ENCODE measurements around the gene RSAD2.
A peak's percentile ranks its signal among the peaks of the same experiment; 100 is the strongest.
"Not testable (repeated sequence)": the region's sequence is repeated elsewhere in the genome, so short reads cannot be mapped to it uniquely, and the experiment has no call there.

RSAD2 gene

GRCh38 chr2:6864923-6865345, 12.6 kb upstream of the RSAD2 start:
- peak; percentile 72 for DNase-seq

- DNase-seq = peak; percentile 93
Observed at GRCh38 chr2:6865346-6866274, 12.0 kb upstream of the RSAD2 start, which contains the start of gene CMPK2. Gene CMPK2, minus strand, starts transcription at chr2:6865907. Its CDS starts 211 bp downstream, at chr2:6865696.

GRCh38 chr2:6866275-6866671, 11.3 kb upstream of the RSAD2 start:
- peak; percentile 81 for DNase-seq

GRCh38 chr2:6866982-6867381, 10.6 kb upstream of the RSAD2 start:
- DNase-seq = no peak

- DNase-seq = peak; percentile 87
Observed at GRCh38 chr2:6872394-6872793, 5.2 kb upstream of the RSAD2 start.

- no peak for DNase-seq
Observed at GRCh38 chr2:6874032-6874431, 3.5 kb upstream of the RSAD2 start.

- DNase-seq = peak; percentile 52
Observed at GRCh38 chr2:6876309-6876708, 1.3 kb upstream of the RSAD2 start.

GRCh38 chr2:6878549-6878948, 972 bp downstream of the RSAD2 start:
- DNase-seq = no peak

GRCh38 chr2:6879011-6879410, 1.4 kb downstream of the RSAD2 start:
- DNase-seq = no peak

- DNase-seq = peak; percentile 97
Observed at GRCh38 chr2:6880200-6880733, 2.7 kb downstream of the RSAD2 start.

GRCh38 chr2:6881046-6881445, 3.5 kb downstream of the RSAD2 start:
- DNase-seq = peak; percentile 84

- DNase-seq = no peak
Observed at GRCh38 chr2:6881516-6881915, 3.9 kb downstream of the RSAD2 start.

- peak; percentile 62 for DNase-seq
Observed at GRCh38 chr2:6883448-6884122, 6.0 kb downstream of the RSAD2 start.

- peak; percentile 59 for DNase-seq
Observed at GRCh38 chr2:6885551-6885950, 8.0 kb downstream of the RSAD2 start.

- peak; percentile 81 for DNase-seq
Observed at GRCh38 chr2:6885968-6886367, 8.4 kb downstream of the RSAD2 start.

- DNase-seq = peak; percentile 95
Observed at GRCh38 chr2:6887751-6888192, 10.2 kb downstream of the RSAD2 start.

- no peak for DNase-seq
Observed at GRCh38 chr2:6888724-6889123, 11.1 kb downstream of the RSAD2 start.

GRCh38 chr2:6893876-6894482, 16.4 kb downstream of the RSAD2 start:
- DNase-seq = peak; percentile 95

GRCh38 chr2:6896930-6897759, 19.6 kb downstream of the RSAD2 start:
- peak; percentile 85 for DNase-seq

GRCh38 chr2:6902581-6902980, 25.0 kb downstream of the RSAD2 start:
- not testable (repeated sequence) for DNase-seq

- DNase-seq = no peak
Observed at GRCh38 chr2:6905668-6906067, 28.1 kb downstream of the RSAD2 start.

- DNase-seq = no peak
Observed at GRCh38 chr2:6906165-6906741, 28.7 kb downstream of the RSAD2 start.

Data from OCI-M1 (cell line).